ENCODE measurements around the gene PTH2.

Gene PTH2

DNA sequence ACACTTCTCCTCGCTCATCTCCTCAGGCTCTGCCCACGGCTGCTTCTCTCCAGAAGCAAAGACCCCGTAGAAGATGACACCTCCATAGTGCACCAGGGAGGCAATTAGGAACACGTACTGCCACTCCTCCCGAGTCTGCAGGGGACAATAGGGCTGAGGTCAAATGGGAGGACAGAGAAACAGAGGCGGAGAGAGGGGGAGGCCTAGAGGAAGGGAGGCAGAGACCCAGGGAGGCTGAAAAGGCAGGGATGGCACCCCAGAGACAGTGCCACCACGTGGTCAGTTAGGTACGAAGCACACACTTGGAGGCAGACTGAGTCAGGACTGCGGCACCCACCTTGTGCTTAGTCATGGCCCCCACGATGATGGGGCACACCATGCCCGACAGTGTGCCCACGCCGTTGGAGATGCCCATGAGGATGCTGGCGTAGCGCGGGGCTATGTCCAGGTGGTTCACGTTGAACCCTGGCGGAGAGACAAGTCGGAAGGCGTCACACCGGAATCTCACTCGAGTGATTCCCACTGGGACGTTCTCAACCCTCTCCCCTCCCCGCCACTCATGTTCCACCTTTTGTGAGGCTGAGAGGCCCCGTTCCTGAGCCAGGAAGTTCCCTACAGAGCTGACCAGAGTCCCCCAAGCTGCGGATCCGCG is 7.6 kb upstream of the PTH2 start:
- DNase-seq (ENCODE audit: low spot score), result no peak

DNA sequence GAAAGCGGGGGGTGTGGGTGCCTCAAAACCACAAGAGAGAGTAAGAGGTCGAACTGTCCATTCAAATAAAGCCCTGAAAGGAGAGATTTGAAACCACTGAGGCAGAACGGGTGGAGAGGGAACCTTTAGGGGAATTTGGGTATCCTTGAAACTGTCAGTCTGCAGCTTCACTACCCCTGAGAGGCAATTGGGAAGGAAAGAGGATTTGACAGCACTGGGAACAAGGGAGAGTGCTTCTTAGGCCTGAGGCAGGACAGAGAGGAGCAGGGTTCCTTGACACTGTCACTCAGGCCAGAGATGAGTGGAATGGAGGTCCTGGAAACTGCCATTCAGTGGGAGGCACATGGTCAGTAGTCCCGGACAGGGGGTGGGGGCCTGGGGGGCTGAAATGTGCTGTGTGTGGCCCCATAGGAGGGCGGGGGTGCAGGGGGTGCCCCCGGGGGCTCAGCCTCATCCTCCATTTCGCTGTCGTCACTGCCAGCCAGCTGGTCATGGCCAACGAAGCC is 7.0 kb upstream of the PTH2 start:
- no peak for DNase-seq (ENCODE audit: low spot score)

DNA sequence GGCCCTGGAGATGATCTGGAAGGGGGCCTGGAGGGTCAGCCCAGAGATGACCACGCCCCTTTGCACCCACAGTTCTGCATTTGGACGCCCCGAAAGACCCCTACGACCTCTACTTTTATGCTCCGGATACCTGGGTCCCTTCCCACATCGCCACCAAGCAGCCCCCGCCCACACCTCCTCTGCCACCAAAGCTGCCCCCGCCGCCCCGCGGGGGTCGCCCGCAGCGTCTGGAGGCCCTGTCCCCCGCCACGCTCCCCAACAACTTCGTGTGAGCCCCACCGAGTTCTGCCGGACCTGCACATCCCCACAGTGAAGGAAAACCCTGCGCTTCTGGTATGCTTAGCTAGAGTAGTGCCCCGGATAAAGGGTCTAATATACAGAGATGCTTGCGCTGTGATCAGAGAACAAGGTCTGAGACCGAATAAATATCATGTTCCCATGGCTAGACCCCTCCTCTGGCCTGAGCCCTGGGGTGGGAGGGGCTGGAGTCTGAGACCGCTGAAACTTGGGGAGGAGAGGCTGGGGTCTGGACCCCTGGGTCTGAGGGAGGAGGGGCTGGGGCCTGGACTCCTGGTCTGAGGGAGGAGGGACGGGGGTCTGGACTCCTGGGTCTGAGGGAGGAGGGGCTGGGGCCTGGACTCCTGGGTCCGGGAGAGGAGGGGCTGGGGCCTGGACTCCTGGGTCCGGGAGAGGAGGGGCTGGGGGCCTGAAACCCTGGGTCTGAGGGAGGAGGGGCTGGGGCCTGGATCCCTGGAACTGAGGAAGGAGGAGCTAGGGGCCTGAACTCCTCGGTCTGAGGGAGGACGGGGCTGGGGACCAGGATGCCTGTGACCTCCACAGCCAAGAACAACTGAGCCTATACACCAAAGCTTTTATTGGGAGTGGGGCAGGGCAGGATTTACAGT is 5.6 kb upstream of the PTH2 start:
- no peak for DNase-seq (ENCODE audit: low spot score)

DNA sequence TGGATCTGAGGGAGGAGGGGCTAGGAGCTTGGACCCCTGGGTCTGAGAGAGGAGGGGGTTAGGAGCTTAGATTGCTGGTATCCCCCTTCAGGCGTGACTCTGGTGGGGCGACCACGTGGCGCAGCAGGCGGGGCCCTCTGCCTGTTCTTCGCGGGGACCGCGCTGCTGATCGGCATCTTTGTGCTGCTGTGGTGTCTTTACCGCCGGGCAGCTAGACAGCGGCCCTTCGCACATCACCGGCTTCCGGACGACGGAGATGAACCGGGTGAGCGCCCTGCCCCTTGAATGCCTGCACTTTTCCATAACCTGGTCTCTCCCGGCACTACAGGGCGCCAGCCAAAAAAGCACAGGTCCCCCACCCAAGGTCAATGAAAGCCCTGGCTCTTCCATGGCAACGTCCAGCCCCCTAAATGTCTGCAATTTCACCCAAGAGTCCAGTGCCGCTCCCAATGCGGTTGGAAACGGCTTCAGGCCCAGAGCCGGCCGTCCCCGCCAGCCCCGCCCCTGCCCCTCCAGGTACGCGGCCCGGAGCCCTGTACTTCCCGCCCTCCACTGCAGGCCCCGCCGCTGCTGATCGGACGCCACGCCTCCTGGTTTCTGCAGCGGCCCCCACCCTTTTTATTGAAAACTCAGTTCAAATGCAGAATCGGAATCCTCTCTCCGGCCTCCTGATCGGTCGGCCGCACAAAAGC is 4.8 kb upstream of the PTH2 start:
- DNase-seq (ENCODE audit: low spot score), result no peak

DNA sequence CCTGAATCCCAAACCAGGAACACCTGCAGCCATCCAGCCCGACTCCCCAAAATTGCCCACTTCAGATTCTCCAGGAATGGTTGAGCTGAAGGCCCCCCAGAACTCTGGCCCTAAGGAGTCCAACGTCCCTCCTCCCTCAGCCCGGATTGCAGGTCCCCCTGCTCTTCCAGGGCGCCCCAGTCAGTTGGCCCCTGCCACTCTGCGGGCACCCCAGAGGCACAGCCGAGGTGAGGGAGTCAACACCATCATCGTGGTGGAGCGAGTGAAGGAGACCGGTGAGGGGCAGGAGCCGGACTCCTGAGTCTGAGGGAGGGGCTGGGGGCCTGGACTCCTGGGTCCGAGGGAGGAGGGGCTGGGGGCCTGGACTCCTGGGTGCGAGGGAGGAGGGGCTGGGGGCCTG is 4.1 kb upstream of the PTH2 start:
- no peak for DNase-seq (ENCODE audit: low spot score)

DNA sequence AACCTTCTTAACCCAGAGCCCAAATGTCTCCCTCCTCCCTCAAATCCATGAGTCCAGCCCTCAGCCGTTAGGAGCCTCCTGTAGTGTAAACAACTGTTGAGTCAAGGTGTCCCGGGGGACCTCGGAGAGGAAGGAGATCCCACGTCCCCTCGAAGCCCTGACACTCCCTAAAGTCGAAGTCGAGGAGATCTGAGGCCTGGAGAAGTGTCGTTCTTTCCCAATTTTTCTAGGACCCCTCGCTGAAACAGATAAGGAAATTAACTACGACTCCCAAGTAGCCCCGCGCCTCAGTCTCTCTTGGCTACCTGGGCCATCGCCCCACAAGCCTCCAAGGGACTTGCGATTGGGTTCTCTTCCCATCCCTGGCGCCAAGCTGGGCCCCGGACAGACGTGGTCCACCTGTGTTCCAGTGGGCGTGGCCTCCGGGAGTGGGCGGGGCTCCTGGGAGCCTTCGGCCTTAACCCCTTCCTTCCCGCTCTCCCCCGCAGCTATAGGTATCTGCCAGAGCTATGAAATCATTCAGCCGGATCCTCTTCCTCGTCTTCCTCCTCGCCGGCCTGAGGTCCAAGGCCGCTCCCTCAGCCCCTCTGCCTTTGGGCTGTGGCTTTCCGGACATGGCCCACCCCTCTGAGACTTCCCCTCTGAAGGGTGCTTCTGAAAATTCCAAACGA is 2.8 kb upstream of the PTH2 start:
- DNase-seq (ENCODE audit: low spot score), result no peak

DNA sequence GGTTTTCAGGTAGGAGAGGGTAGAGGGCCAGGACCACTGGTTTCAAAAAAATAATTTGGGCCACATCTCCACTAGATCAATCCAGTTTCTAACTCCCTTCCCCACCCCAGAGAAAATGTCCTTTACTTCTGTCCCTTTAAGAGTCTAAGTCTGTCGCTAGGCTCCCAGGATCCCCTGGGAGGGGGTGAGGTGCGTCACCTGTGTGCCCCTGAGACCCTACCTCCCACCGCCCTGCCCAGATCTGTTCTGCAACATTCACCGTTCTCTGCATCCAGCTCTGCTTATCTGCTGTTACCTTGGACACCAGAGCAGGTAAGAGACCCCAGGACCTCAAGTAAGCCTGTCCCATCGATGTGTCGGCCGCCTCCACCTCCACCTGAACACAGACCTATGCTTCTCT is 1.9 kb upstream of the PTH2 start, which contains the start of gene GFY:
Gene GFY, plus strand, starts transcription at position 211 of the 400 bp plus-strand sequence. CDS start 1,043 bp downstream, outside the sequence.
- no peak for DNase-seq (ENCODE audit: low spot score)

DNA sequence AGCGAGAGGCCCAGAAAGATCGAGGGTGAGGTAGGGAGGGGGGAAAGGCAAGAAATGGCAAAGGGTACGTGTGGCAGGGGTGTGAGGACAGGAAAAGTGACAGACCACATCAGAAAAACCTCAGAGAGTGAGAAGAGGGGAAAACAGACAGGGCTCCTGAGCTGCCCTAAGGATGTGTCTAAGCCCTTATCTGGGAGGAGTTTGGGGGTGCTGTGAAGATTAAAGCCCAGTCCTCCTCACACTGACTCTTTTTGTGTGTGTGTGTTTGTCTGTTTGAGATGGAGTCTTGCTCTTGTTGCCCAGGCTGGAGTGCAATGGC is 703 bp upstream of the PTH2 start:
- no peak for DNase-seq (ENCODE audit: low spot score)

DNA sequence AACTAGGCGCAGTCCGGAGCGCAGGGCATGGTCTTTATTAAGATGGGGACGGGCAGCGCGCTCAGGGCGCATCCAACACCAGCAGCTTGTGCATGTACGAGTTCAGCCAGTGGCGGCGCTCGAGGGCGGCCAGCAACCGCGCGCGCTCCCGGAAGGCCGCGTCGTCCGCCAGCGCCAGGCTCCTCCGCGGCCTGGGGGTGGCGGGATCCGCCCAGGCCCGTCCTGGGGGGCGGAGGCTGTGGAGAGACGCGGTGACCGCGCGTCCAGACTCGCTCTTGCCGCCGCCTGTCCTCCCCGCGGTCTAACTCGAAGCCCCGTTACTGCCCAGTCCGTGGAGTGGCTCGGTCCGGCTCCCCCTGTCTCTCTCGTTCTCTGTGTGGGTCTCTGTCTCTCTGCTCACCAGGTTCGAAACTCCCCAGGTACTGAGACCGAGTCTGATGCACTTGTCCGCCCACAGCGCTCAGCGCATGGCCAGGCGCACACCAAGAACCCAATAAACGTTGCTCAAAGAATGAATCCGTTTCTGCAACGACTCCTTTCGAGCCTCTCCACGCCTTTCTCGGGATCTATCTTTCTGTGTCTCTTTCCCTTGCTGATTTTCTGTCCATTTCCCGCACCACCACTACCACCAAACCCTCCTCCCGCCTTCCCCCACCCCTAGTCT is 702 bp downstream of the PTH2 start:
- no peak for DNase-seq (ENCODE audit: low spot score)

DNA sequence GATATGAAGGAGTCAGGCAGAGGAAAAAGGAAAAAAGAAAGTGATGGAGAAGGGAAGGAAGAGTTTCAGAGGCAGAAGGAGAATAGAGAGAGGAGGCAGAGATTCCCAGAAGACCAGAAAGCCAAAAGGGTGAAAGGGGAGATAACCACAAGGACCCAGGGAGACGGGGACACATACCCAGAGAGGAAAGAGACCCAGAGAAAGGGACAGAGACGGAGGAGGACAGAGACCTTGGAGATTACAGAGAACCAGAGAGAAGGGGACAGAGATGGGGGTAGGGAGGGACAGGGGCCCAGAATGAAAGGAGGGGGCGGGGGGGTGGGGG is 1.4 kb downstream of the PTH2 start:
- no peak for DNase-seq (ENCODE audit: low spot score)

DNA sequence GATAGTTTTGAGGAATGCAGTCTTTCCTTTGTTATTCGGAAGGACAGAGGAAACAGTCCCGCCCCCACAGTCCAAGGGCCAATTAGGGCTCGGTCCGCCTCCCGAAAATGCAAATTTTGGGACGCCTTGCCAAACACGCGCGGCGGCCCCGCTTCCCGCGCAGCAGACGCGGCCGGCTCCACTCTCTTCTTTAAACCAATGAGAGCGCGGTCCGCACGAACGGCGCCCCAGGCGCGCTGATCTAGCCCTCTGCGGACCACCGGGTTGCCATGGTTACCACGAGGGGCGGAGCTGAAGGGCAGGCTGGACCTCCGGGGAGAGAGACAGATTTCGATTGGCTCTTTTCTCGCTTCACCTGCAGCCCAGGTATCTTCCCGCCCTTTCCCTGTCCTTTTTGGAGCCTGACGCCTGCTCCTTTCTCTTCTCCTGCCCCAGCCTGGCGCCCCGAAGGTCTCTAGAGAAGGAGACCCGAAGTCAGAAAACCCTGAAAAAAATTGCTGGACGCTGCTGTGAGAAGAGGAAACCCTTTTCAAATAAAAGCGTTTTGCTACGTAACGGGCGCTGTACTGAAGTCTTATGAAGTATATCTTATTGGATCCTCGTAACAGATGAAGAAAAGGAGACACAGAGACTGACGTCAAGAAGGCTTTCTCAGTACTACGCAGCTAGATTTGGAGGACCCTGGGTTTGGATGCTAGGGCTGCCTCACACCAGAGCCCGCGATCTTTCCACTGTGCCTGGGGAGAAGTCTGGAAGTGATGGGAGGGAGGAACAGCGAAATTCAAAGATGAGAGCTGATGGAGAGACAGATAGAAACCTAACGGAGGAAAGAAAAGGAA is 2.0 kb downstream of the PTH2 start:
- DNase-seq (ENCODE audit: low spot score), result peak; percentile 83

DNA sequence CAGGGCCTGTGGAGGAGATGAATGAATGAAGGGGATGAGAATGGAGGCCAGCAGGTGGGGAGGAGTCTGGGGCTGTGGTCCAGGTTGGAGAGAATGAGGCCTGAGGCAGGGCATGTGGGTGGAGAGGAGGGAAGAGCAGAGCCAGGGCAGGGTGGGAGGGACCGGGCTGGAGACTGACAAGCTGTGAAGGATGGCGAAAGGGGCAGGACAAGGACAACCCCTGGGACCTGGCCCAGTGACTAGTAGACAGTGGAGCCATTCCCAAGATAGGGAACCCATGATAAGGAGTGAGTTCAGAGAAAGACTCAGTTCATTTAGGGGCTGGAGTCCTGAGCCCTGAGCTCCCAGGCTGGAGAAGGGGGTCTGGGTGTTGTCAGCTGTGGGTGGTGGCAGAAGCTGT is 3.0 kb downstream of the PTH2 start:
- DNase-seq (ENCODE audit: low spot score), result no peak

DNA sequence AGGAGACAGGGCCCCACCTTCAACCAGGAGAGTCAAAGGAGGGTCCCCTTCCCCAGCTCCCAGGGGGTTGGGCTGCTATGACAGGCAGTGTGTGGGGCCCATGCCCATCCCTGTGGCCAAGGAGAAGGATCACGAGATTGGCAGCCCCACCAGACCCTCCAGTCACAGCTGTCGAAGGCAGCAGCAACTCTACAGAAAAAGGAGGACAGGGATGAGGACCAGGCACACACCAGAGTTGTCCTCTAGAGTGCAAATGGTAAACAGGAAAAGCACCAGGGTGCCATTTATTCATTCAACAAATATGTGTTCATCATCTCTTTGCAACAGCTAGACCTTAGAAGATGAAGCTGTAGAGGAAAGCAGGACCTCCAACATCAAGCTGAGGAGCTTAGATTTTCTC is 4.1 kb downstream of the PTH2 start:
- DNase-seq (ENCODE audit: low spot score), result no peak

DNA sequence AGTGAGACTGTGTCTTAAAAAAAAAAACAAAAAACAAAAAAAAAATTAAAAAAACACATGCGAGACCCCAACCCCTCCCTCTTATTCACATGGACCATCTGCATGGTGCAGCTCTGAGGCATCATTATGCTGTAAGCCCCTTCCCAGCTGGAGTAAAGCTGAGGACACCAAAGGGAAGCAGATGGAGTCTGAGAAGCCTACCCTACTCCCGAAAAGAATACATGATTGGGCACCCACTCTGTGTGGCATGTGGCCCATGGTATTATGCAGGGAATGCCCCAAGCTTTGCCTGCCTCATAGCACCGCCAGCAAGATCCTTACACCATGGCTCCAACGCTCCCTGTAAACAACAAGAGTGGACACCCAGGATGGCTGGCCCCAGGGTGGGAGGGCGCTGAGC is 4.7 kb downstream of the PTH2 start:
- DNase-seq (ENCODE audit: low spot score), result no peak

DNA sequence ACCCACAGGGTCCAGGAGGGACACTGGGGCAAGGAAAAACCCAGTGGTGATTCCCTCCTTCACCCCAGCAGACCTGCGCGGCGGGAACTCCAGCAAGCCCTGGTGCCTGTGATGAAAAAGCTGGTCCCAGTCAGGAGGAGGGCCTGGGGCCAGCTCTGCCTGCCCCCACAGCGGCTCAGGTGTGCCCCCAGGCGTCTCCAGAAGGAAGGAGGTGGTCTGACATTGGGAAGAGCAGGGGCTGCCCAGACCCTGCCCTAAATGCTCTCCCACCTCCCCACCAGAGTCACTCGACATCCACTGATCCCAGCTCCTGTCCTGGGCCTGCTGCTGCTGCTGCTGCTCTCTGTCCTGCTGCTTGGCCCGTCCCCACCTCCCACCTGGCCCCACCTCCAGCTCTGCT is 6.2 kb downstream of the PTH2 start:
- DNase-seq (ENCODE audit: low spot score), result no peak

DNA sequence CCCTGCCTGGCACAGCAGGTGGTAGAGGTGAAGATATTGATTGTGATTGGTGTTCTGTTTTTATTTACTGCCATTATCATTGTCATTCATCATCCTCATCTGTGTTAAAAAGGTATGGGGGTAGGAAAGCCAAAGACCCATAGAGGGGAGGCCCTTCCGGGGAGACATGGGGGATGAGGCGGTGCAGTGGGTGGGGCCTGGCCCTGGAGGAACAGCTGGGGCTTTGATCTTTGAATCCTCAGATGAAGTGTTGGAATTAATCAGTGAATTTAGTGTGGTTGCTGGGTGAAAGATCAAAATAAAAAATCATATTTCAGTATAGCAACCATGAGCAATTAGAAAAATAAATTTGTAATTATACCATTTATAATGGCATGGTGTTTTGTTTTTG is 7.4 kb downstream of the PTH2 start:
- no peak for DNase-seq (ENCODE audit: low spot score)

DNA sequence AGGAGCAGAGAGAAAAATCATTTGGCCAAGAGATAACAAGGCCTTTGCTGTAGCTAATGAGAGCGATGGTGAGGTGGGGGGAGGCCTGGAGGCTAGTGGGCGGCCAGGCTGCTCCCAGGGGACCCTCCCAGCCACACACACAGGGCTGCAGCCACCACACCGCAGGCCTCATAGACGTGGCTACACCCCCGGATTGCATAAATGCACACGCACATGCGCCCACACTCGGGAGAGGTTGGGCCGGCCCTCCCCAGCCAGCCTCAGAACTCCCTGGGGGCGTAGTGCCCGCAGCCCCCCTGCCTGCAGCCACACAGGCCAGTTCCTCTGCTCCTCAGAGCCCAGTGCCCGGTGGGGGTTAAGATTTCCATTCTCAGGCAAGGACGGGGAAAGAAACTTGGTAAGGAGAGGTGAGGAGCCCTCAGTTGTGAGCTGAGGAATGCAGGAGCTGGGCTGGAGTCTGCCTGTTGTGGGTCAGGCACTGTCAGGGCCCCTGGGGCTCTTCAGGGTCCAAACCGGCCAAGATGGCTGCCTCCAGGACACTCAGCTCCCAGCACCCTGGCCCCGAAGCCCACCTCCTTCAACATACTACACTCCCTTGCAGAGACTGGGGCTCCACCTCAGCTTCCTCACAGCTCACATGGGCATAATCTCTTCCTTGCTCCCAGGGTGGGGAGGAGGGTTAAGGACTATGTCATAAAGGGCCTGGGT is 8.0 kb downstream of the PTH2 start:
- DNase-seq (ENCODE audit: low spot score), result peak; percentile 52

DNA sequence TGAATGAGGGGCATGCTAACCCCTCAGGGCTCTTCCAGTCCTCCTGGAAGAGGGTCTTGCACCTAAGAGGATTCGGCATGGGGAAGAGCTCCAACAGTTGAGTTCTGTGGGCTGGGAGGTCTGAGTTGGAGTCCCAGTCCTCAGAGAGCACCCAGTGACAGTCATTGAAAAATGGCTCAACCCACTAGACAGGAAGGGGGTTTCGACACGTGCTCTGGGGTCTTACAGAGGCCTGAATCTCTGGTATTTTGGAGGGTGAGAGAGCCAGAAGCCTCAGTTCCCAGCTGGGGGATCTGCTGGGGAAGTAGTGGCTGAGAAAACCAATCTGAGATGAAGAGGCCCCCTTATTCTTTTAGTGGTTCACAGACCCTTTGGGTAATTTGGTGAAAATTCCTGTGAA is 9.0 kb downstream of the PTH2 start:
- no peak for DNase-seq (ENCODE audit: low spot score)

DNA sequence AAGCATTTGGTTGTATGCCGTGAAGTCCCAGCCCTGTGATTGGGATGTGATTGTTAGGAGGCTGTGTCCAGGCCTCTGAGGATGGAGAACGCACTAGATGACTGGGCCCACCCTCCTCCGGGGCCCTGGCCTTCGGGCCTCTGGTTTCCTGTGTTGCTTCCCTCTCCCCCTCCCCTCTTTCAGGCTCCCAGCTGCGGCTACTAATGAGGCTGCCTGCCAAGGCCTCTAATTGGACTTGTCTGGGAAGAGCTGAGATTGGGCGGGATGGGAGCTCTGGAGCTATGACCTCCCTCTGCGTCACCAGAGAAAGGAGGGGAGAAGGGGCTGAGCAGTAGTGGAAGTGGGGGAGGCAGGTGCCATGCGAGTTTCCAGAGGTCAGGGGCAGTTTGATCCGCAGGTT is 9.9 kb downstream of the PTH2 start:
- no peak for DNase-seq (ENCODE audit: low spot score)

DNA sequence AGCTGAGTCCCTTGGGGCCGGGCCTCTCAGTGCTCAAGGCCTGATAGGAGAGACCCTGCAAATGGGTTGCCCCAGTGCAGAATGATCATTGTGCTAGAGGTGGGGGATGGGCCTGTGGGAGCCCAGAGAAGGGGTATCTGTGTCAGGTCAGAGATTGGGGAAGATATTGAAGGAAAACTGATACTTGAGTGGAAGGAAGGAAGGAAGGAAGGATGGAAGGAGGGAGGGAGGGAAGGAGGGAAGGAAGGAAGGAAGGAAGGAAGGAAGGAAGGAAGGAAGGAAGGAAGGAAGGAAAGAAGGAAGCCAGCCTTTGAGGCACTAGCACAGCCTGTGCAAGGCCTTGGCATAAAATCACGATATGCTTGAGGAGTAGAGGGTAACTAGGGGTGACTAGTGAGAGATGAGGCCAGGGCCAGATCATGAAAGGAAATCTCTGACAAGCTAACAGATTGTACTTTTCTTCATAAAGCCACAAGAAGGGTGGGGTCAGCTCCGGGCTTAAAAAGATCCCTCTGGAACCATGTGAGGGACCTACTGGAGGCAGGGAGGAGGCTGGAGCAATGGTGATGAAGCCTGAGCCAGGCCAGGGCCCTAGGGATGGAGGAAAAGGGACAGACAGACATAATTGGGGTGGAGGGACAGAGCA is 11.4 kb downstream of the PTH2 start:
- no peak for DNase-seq (ENCODE audit: low spot score)

All from germinal center (tissue), 1 donor.